GM10847 (cell line): ENCODE measurements around the gene KITLG.

Experiments
- POLR2A ChIP-seq: IDR thresholded peaks from 2 replicates; pipeline ENCODE4 v1.6.1; 2011; ENCODE audit not compliant: insufficient read length; ENCODE audit errors: extremely low read depth

Gene KITLG

GRCh38 chr12:88579161-88579517 lies 1.1 kb downstream of the KITLG start:
- TF ChIP-seq POLR2A = no peak

GRCh38 chr12:88578276-88579160 lies 1.8 kb downstream of the KITLG start:
- TF ChIP-seq POLR2A = no peak

GRCh38 chr12:88577537-88577936 lies 2.7 kb downstream of the KITLG start:
- no peak for TF ChIP-seq POLR2A

GRCh38 chr12:88576866-88577265 lies 3.4 kb downstream of the KITLG start:
- TF ChIP-seq POLR2A = no peak

GRCh38 chr12:88575361-88575970 lies 4.8 kb downstream of the KITLG start:
- no peak for TF ChIP-seq POLR2A

- no peak for TF ChIP-seq POLR2A
Measured at GRCh38 chr12:88574278-88574677, 6.0 kb downstream of the KITLG start.

GRCh38 chr12:88573583-88573982 lies 6.7 kb downstream of the KITLG start:
- TF ChIP-seq POLR2A = no peak

- no peak for TF ChIP-seq POLR2A
Measured at GRCh38 chr12:88572781-88573549, 7.3 kb downstream of the KITLG start.

- TF ChIP-seq POLR2A = no peak
Measured at GRCh38 chr12:88571543-88571942, 8.7 kb downstream of the KITLG start.

- no peak for TF ChIP-seq POLR2A
Measured at GRCh38 chr12:88570103-88570502, 10.2 kb downstream of the KITLG start.

GRCh38 chr12:88566430-88566829 lies 13.8 kb downstream of the KITLG start:
- no peak for TF ChIP-seq POLR2A

- no peak for TF ChIP-seq POLR2A
Measured at GRCh38 chr12:88562846-88563582, 17.3 kb downstream of the KITLG start.

- TF ChIP-seq POLR2A = no peak
Measured at GRCh38 chr12:88562151-88562550, 18.1 kb downstream of the KITLG start.

- TF ChIP-seq POLR2A = no peak
Measured at GRCh38 chr12:88559772-88560171, 20.5 kb downstream of the KITLG start.

- TF ChIP-seq POLR2A = no peak
Measured at GRCh38 chr12:88559199-88559598, 21.1 kb downstream of the KITLG start.
